B cell (primary cell): ENCODE data around the gene ST6GALNAC2. TPM values are rescaled to one million over a fixed set of nuclear protein-coding genes. Genes with fewer than 3 reads are reported as not detected.

Experiments used
- ATAC-seq: fragments of 200-7000 bp; cut with Tn5 transposase; one replicate; pipeline ENCODE4 v1.10.0; 2021; ENCODE audit warnings: low read depth, mild to moderate bottlenecking, moderate number of reproducible peaks, moderate library complexity
- CTCF ChIA-PET: fragments of 350-600 bp; sonication (Branson Sonifier 250); formaldehyde crosslinking; loops from one replicate; lab custom pipeline; 2021; ENCODE audit warnings: antibody characterized with exemption, inconsistent platforms; lab: Charles Lee
- POLR2A ChIA-PET: fragments of 350-600 bp; sonication (Branson Sonifier 250); formaldehyde crosslinking; loops from one replicate; lab custom pipeline; 2021; ENCODE audit warnings: antibody characterized with exemption; lab: Charles Lee
- DNase-seq: peaks from one replicate; pipeline ENCODE4 v3.0.0; 2013
- H2AFZ ChIP-seq: 2 replicates; pipeline ENCODE4 v1.6.1; 2012; ENCODE audit warnings: mild to moderate bottlenecking, low read depth, low read length; ENCODE audit not compliant: insufficient read depth, poor library complexity, severe bottlenecking
- H3K27ac ChIP-seq, 2 donors: 1 replicate in 1 of 2; 2 replicates in 1 of 2; pipeline ENCODE4 v1.5.1; 2012 to 2013; ENCODE audit warnings: low read length in 2 of 2, mild to moderate bottlenecking in 2 of 2, moderate library complexity in 1 of 2
- H3K27me3 ChIP-seq, 4 experiments: fragments of 200-600 bp in 1 of 4; sonication (generic) in 1 of 4; replicated peaks in 1 of 4; 1 replicate in 2 of 4; 2 replicates in 2 of 4; pipeline versions ENCODE4 v1.6.1 to v1.7.0; 2013 to 2016; ENCODE audit warnings: low read length in 3 of 4, mild to moderate bottlenecking in 2 of 4, mixed read lengths in 1 of 4, moderate library complexity in 1 of 4; ENCODE audit not compliant: insufficient read depth in 4 of 4, control insufficient read depth in 3 of 4; ENCODE audit errors: control extremely low read depth in 1 of 4
- H3K36me3 ChIP-seq, 2 experiments: replicated peaks in 1 of 2; 1 replicate in 1 of 2; 2 replicates in 1 of 2; pipeline versions ENCODE4 v1.6.1 to v1.7.1; 2013; ENCODE audit warnings: low read length in 1 of 2; ENCODE audit not compliant: insufficient read depth in 2 of 2, control insufficient read depth in 1 of 2; ENCODE audit errors: control extremely low read depth in 1 of 2, extremely low read depth in 1 of 2
- H3K4me1 ChIP-seq, 2 donors: fragments of 200-600 bp in 1 of 2; sonication (generic) in 1 of 2; 1 replicate in 1 of 2; 2 replicates in 1 of 2; pipeline versions ENCODE4 v1.5.1 to v1.6.1; 2013 to 2017; ENCODE audit warnings: low read length in 2 of 2; ENCODE audit not compliant: control insufficient read depth in 2 of 2, insufficient read depth in 2 of 2
- H3K4me2 ChIP-seq: replicated peaks from 2 replicates; pipeline ENCODE3; 2012; ENCODE audit warnings: mild to moderate bottlenecking, low read depth, low read length; ENCODE audit not compliant: poor library complexity, severe bottlenecking
- H3K4me3 ChIP-seq, 5 experiments: fragments of 200-600 bp in 1 of 5; sonication (generic) in 1 of 5; 1 replicate in 3 of 5; 2 replicates in 2 of 5; pipeline versions ENCODE4 v1.5.1 to v1.7.0; 2011 to 2016; ENCODE audit warnings: low read length in 4 of 5, mild to moderate bottlenecking in 4 of 5, low read depth in 2 of 5, control low read depth in 1 of 5, moderate library complexity in 1 of 5; ENCODE audit not compliant: insufficient read depth in 1 of 5; ENCODE audit errors: control extremely low read depth in 1 of 5, extremely low read depth in 1 of 5
- H3K79me2 ChIP-seq: fragments of 200-600 bp; sonication (generic); one replicate; pipeline ENCODE4 v1.6.0; 2016; ENCODE audit warnings: low read length; ENCODE audit not compliant: control insufficient read depth, insufficient read depth
- H3K9ac ChIP-seq: fragments of 200-600 bp; sonication (generic); 2 replicates; pipeline ENCODE4 v1.6.1; 2017; ENCODE audit warnings: mild to moderate bottlenecking, low read length, moderate library complexity
- H3K9me3 ChIP-seq, 3 donors: one replicate each; pipeline versions ENCODE4 v1.6.1 to v1.7.1; 2013; ENCODE audit warnings: low read length in 2 of 3; ENCODE audit not compliant: control insufficient read depth in 2 of 3, insufficient read depth in 1 of 3; ENCODE audit errors: control extremely low read depth in 1 of 3
- H4K20me1 ChIP-seq: 2 replicates; pipeline ENCODE4 v1.6.0; 2012; ENCODE audit warnings: mild to moderate bottlenecking, low read length; ENCODE audit not compliant: insufficient read depth, control insufficient read depth, poor library complexity, severe bottlenecking
- H3K27ac Mint-ChIP-seq: one replicate; pipeline ENCODE4 v1.8.0; 2021; ENCODE audit warnings: mixed read lengths
- H3K27me3 Mint-ChIP-seq: one replicate; pipeline ENCODE4 v1.8.0; 2021; ENCODE audit warnings: mixed read lengths
- H3K4me1 Mint-ChIP-seq: one replicate; pipeline ENCODE4 v1.8.0; 2021; ENCODE audit warnings: mixed read lengths
- H3K4me3 Mint-ChIP-seq: one replicate; pipeline ENCODE4 v1.8.0; 2021; ENCODE audit warnings: mixed read lengths
- H3K9me3 Mint-ChIP-seq: one replicate; pipeline ENCODE4 v1.8.0; 2022; ENCODE audit warnings: mixed read lengths; ENCODE audit not compliant: insufficient read depth
- EZH2 ChIP-seq: IDR thresholded peaks from 2 replicates; pipeline ENCODE4 v1.6.1; 2012; ENCODE audit warnings: borderline replicate concordance, low read depth, mild to moderate bottlenecking, moderate library complexity, low read length; ENCODE audit not compliant: insufficient read depth, poor library complexity, severe bottlenecking
- WGBS: methylation state at CpG from one replicate; pipeline ENCODE4 v1.1.5; 2013; ENCODE audit warnings: missing lambda C conversion rate; ENCODE audit not compliant: insufficient coverage; 5-methylcytosine and 5-hydroxymethylcytosine counted together
- intact Hi-C: fragments of 100-400 bp; cut with micrococcal nuclease; formaldehyde crosslinking; loops from one replicate; pipeline ENCODE4 v1.10.0; 2022
- polyA plus RNA-seq: library from polyadenylated mRNA; depleted of rRNA; stranded (reverse); fragments of >200 nt; gene quantifications from 2 replicates; pipeline ENCODE4 v1.2.3, GENCODE V29; 2012
- total RNA-seq, 2 donors: library from RNA; stranded (reverse); fragments of 120-200 nt in 1 of 2; gene quantifications; 1 replicate in 1 of 2; 2 replicates in 1 of 2; pipeline versions ENCODE4 v1.2.3 to v1.2.4, GENCODE V29; 2013 to 2022
- TF ChIP-seq, protein P1 (sequence below): fragments of 200-600 bp; IDR thresholded peaks from one replicate; pipeline ENCODE4 v1.8.0; 2022; ENCODE audit warnings: antibody characterized with exemption, mild to moderate bottlenecking

ST6GALNAC2 gene
- total and polyA plus RNA-seq, 2 donors (not counting 1 experiment from before 2014, with no cell fraction given) = 0.58 to 2.7 TPM

DNA sequence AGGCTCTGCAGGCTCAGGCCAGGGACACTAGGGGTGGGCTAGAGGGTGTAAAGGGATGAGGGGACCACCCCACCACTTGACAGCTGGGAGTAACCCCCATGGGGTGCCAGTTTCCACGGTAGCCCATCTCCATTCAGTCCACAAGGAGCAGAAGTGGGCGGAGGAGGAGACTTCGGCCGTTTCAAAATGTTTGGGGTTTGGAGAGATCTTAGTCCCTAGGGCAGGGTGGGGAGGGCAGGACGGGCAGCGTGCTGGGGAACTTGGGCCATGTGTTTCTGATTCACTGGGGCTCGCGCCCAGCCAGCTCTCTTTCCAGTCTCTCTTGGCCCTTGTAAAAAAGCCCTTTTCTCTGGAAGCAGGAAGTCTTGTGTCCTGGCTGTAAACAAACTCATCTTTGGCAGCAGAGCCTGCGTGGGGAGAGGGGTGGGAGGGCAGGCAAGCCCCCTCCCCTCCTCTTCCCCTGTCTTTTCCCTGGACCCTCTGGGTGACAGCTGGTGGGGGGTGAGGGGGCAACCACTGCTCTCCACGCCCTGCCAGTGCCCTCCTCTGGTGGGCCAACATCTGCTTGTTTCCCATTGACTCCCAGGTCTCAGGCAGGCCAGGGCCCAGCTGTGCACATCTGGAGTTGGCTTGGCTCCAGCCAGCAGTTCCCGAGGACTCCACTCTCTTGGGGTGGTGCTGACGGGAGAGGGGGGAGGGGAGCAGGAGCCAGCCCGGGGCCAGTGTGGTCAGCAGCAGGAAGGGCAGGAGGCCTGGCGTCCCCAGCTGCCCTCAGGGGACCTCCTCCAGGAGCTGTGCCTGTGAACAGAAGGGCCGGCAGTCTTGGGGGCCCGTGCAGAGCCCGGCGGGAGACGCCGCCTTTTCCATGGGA, 56.2 kb downstream of the ST6GALNAC2 start:
- intact Hi-C loops = loop anchor here (5.0 kb wide), 1 partner anchor 143 kb away; no protein-coding TSS in a partner anchor
- H3K9ac ChIP-seq = peak overlapping the region; percentile 77
- POLR2A ChIA-PET = interaction anchor here (0.5 to 2.9 kb wide), 7 partner anchors 11 to 37 kb away, joined by 3 to 31 read pairs (median 11); partner anchors contain the start of gene RHBDF2

More for the DNA sequence above, 56.2 kb downstream of the ST6GALNAC2 start:
- ATAC-seq (no peak), DNase-seq (peak; percentile 43)
- H3K9me3 ChIP-seq = no peaks in the 10 kb centered on the region
- H3K4me3 ChIP-seq = peak overlapping the region in 4 of 5 experiments; percentile 27 to 77 (median 71)
- peaks cover 43% of the 10 kb centered on the region for H3K79me2 ChIP-seq
- no peaks in the 10 kb centered on the region for H3K27me3 Mint-ChIP-seq
- H3K4me2 ChIP-seq = peak overlapping the region; percentile 98
- WGBS = 49% methylated on average over 15 of the region's 20 CpGs
- H4K20me1 ChIP-seq = no peaks in the 10 kb centered on the region
- peak overlapping the region; percentile 90 for H3K27ac Mint-ChIP-seq
- no peaks in the 10 kb centered on the region for H3K36me3 ChIP-seq
- CTCF ChIA-PET = interaction anchor here (0.6 to 5.2 kb wide), 12 partner anchors 8 to 132 kb away, joined by 3 to 52 read pairs (median 8); partner anchors contain the start of genes AANAT, CYGB and PRCD
- peak overlapping the region; percentile 97 to 99 for H3K27ac ChIP-seq
- H3K4me1 ChIP-seq = peaks cover 48 to 57% of the 10 kb centered on the region in 2 donors
- no peak for TF ChIP-seq EZH2
- TF ChIP-seq, protein P1, sequence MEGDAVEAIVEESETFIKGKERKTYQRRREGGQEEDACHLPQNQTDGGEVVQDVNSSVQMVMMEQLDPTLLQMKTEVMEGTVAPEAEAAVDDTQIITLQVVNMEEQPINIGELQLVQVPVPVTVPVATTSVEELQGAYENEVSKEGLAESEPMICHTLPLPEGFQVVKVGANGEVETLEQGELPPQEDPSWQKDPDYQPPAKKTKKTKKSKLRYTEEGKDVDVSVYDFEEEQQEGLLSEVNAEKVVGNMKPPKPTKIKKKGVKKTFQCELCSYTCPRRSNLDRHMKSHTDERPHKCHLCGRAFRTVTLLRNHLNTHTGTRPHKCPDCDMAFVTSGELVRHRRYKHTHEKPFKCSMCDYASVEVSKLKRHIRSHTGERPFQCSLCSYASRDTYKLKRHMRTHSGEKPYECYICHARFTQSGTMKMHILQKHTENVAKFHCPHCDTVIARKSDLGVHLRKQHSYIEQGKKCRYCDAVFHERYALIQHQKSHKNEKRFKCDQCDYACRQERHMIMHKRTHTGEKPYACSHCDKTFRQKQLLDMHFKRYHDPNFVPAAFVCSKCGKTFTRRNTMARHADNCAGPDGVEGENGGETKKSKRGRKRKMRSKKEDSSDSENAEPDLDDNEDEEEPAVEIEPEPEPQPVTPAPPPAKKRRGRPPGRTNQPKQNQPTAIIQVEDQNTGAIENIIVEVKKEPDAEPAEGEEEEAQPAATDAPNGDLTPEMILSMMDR = no peak
- peak overlapping the region; percentile 72 for H2AFZ ChIP-seq
- H3K9me3 Mint-ChIP-seq = no peaks in the 10 kb centered on the region
- H3K4me3 Mint-ChIP-seq = peak overlapping the region; percentile 84
- peaks cover 50% of the 10 kb centered on the region for H3K4me1 Mint-ChIP-seq
- no peaks in the 10 kb centered on the region for H3K27me3 ChIP-seq
